ACC112 (cell line): ENCODE measurements around the gene BBX.

Source experiments
- H2AFZ ChIP-seq: fragments of 200-600 bp; sonication (generic); one replicate; pipeline ENCODE4 v1.6.0; 2017; ENCODE audit warnings: antibody characterized with exemption, low read length; ENCODE audit not compliant: unreplicated experiment
- H3K27ac ChIP-seq: fragments of 200-600 bp; sonication (generic); 2 replicates; pipeline ENCODE4 v1.5.1; 2014; ENCODE audit warnings: low read depth, mild to moderate bottlenecking, antibody characterized with exemption, low read length, moderate library complexity
- H3K27me3 ChIP-seq: fragments of 200-600 bp; sonication (generic); 2 replicates; pipeline ENCODE4 v1.6.1; 2014; ENCODE audit warnings: mild to moderate bottlenecking, antibody characterized with exemption, low read length, moderate library complexity, mixed read lengths; ENCODE audit not compliant: insufficient read depth
- H3K36me3 ChIP-seq: fragments of 200-600 bp; sonication (generic); 2 replicates; pipeline ENCODE4 v1.6.1; 2016; ENCODE audit warnings: mild to moderate bottlenecking, antibody characterized with exemption, low read length, moderate library complexity, mixed read lengths; ENCODE audit not compliant: insufficient read depth
- H3K4me1 ChIP-seq: fragments of 200-600 bp; sonication (generic); one replicate; pipeline ENCODE4 v1.6.1; 2016; ENCODE audit warnings: low read length, mixed read lengths; ENCODE audit not compliant: insufficient read depth, unreplicated experiment, control insufficient read depth
- H3K4me3 ChIP-seq: fragments of 200-600 bp; sonication (generic); 2 replicates; pipeline ENCODE4 v1.5.1; 2014; ENCODE audit warnings: mild to moderate bottlenecking, low read depth, low read length
- H3K79me2 ChIP-seq: fragments of 200-600 bp; sonication (generic); one replicate; pipeline ENCODE4 v1.6.0; 2016; ENCODE audit warnings: low read length; ENCODE audit not compliant: control insufficient read depth, unreplicated experiment, insufficient read depth

The BBX gene

GRCh38 chr3:107627962-107628542 lies 105.3 kb downstream of the BBX start:
- no peaks in the 10 kb centered on the region for H3K27me3 ChIP-seq

GRCh38 chr3:107629566-107629965 lies 106.8 kb downstream of the BBX start:
- Histone ChIP-seq H3K36me3 (no peaks in the 10 kb centered on the region), H3K27ac (no peak overlapping the region), H3K4me1 (peaks cover 10% of the 10 kb centered on the region), H3K79me2 (peaks cover 30% of the 10 kb centered on the region), H2AFZ (no peak overlapping the region), H3K4me3 (no peak overlapping the region), H3K27me3 (no peaks in the 10 kb centered on the region)

More at GRCh38 chr3:107627962-107628542, 105.3 kb downstream of the BBX start:
- no peak overlapping the region for H3K27ac ChIP-seq
- no peak overlapping the region for H3K4me3 ChIP-seq
- H2AFZ ChIP-seq = no peak overlapping the region
- peaks cover 10% of the 10 kb centered on the region for H3K4me1 ChIP-seq
- no peaks in the 10 kb centered on the region for H3K36me3 ChIP-seq
- peaks cover 29% of the 10 kb centered on the region for H3K79me2 ChIP-seq

GRCh38 chr3:107630779-107631178 lies 108.0 kb downstream of the BBX start:
- no peaks in the 10 kb centered on the region for H3K36me3 ChIP-seq
- H3K4me1 ChIP-seq = peaks cover 10% of the 10 kb centered on the region
- H3K27ac ChIP-seq = no peak overlapping the region
- H3K27me3 ChIP-seq = no peaks in the 10 kb centered on the region
- H3K79me2 ChIP-seq = peaks cover 30% of the 10 kb centered on the region
- H2AFZ ChIP-seq = no peak overlapping the region
- H3K4me3 ChIP-seq = no peak overlapping the region

- no peak overlapping the region for H3K4me3 ChIP-seq
- H3K79me2 ChIP-seq = peaks cover 30% of the 10 kb centered on the region
- H2AFZ ChIP-seq = no peak overlapping the region
- H3K27ac ChIP-seq = no peak overlapping the region
- no peaks in the 10 kb centered on the region for H3K36me3 ChIP-seq
- H3K4me1 ChIP-seq = peaks cover 10% of the 10 kb centered on the region
- no peaks in the 10 kb centered on the region for H3K27me3 ChIP-seq
These were observed 109.8 kb downstream of the BBX start for GRCh38 chr3:107632576-107632975.

- Histone ChIP-seq H3K27ac (no peak overlapping the region), H2AFZ (no peak overlapping the region), H3K27me3 (no peaks in the 10 kb centered on the region), H3K36me3 (no peaks in the 10 kb centered on the region), H3K4me1 (peaks cover 10% of the 10 kb centered on the region), H3K4me3 (no peak overlapping the region), H3K79me2 (peaks cover 30% of the 10 kb centered on the region)
These were observed 110.8 kb downstream of the BBX start for GRCh38 chr3:107633327-107634098.

- H2AFZ ChIP-seq = no peak overlapping the region
- no peak overlapping the region for H3K27ac ChIP-seq
- H3K4me3 ChIP-seq = no peak overlapping the region
- no peaks in the 10 kb centered on the region for H3K36me3 ChIP-seq
- H3K79me2 ChIP-seq = peaks cover 26% of the 10 kb centered on the region
- H3K27me3 ChIP-seq = no peaks in the 10 kb centered on the region
- H3K4me1 ChIP-seq = peaks cover 10% of the 10 kb centered on the region
These were observed 111.3 kb downstream of the BBX start for GRCh38 chr3:107634099-107634489.

GRCh38 chr3:107637416-107638183 lies 114.8 kb downstream of the BBX start:
- H3K4me3 ChIP-seq = no peak overlapping the region
- H3K27me3 ChIP-seq = no peaks in the 10 kb centered on the region
- no peak overlapping the region for H2AFZ ChIP-seq
- peaks cover 12% of the 10 kb centered on the region for H3K4me1 ChIP-seq
- H3K27ac ChIP-seq = no peak overlapping the region
- no peaks in the 10 kb centered on the region for H3K36me3 ChIP-seq
- peaks cover 17% of the 10 kb centered on the region for H3K79me2 ChIP-seq

- H3K27me3 ChIP-seq = no peaks in the 10 kb centered on the region
- no peak overlapping the region for H2AFZ ChIP-seq
- H3K4me3 ChIP-seq = no peak overlapping the region
- no peaks in the 10 kb centered on the region for H3K36me3 ChIP-seq
- H3K4me1 ChIP-seq = peaks cover 32% of the 10 kb centered on the region
- H3K27ac ChIP-seq = peak overlapping the region; percentile 15
- peaks cover 22% of the 10 kb centered on the region for H3K79me2 ChIP-seq
These were observed 119.0 kb downstream of the BBX start for GRCh38 chr3:107641572-107642307.

GRCh38 chr3:107643038-107643883 lies 120.5 kb downstream of the BBX start:
- peaks cover 32% of the 10 kb centered on the region for H3K4me1 ChIP-seq

More at GRCh38 chr3:107643038-107643883, 120.5 kb downstream of the BBX start:
- Histone ChIP-seq H3K36me3 (peaks cover 2% of the 10 kb centered on the region; the same call in 1 of the 2 replicates), H3K27me3 (no peaks in the 10 kb centered on the region), H3K79me2 (peaks cover 22% of the 10 kb centered on the region), H2AFZ (no peak overlapping the region), H3K4me3 (no peak overlapping the region), H3K27ac (no peak overlapping the region)
